ENCODE data around the gene PRKCQ.

PRKCQ gene

DNA sequence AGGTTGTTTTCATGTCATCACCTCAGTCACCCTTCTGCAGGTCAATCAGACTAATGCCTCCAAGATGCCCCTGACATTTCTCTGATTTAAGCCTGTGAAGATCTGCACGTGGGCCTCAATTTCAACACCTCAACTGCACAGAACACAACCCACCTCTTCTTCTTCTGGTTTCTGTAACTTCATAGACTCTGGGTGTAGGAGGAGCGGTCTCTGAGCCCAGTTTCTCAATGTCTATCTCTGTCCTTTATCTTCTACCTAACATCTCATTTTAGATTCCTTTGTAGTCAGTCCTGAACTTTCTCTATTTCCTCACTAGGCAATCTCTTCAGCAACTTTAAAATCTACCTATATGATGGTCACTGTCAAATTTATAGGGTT is 85.6 kb downstream of the PRKCQ start:
- in situ Hi-C loops (cut with HindIII; ENCODE audit: low sequenced_read_pairs) = no loop called here
- no peak overlapping the region for H3K4me3 ChIP-seq (ENCODE audit: low read depth, low read length)
- TF ChIP-seq, protein P1, sequence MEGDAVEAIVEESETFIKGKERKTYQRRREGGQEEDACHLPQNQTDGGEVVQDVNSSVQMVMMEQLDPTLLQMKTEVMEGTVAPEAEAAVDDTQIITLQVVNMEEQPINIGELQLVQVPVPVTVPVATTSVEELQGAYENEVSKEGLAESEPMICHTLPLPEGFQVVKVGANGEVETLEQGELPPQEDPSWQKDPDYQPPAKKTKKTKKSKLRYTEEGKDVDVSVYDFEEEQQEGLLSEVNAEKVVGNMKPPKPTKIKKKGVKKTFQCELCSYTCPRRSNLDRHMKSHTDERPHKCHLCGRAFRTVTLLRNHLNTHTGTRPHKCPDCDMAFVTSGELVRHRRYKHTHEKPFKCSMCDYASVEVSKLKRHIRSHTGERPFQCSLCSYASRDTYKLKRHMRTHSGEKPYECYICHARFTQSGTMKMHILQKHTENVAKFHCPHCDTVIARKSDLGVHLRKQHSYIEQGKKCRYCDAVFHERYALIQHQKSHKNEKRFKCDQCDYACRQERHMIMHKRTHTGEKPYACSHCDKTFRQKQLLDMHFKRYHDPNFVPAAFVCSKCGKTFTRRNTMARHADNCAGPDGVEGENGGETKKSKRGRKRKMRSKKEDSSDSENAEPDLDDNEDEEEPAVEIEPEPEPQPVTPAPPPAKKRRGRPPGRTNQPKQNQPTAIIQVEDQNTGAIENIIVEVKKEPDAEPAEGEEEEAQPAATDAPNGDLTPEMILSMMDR (IDR thresholded peaks at IDR 0.05; ENCODE audit: low read depth, low read length) = no peak
- DNase-seq (ENCODE audit: low read depth, low spot score) = no peak

DNA sequence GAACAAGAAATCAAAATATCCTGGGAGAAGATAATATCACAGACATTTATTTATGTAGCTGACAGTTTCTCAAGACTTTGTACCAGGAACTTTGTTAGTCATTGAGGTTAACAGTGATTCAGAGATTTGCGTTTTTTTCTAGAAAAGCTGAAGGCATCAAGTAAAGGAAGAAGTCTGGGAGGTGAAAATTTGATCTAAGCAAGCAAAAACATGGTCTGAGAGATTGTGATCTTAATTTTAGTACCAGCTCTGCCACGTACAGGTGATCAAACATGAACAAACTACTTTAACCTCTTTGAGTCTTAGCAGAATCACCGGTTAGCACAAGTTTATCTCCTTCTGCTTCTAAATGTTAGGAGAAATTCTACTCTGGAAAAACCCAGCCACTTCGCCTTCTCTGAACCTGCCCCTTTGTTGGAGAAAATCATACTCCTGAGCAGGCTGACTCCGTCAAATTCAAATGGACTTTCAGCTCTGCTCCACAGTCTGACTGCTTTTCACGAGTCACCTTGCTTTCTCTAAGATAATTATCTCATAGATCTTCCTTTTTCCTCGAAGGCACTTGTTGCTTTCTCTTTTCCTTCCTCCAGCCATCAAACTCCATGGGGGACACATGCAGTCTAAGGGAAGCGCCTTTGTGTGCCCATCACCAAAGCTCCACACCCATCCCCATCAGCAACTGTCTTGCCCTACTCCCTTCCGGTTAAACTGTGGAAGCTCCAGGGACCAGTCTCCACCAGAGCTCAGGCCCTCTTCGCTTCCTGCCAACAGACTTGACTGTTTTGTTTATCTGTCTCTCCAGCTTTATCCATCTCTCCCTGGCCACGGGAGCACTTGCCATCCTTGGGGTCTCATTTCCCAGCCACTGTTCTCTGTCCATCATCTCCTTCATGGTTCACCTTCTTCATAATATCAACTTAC is 86.3 kb downstream of the PRKCQ start:
- TF ChIP-seq, protein P1 (IDR thresholded peaks at IDR 0.05; ENCODE audit: low read depth, low read length) = no peak
- H3K4me3 ChIP-seq (ENCODE audit: low read depth, low read length) = no peak overlapping the region
- in situ Hi-C loops (cut with HindIII; ENCODE audit: low sequenced_read_pairs) = no loop called here
- peak; percentile 12 for DNase-seq (ENCODE audit: low read depth, low spot score)

DNA sequence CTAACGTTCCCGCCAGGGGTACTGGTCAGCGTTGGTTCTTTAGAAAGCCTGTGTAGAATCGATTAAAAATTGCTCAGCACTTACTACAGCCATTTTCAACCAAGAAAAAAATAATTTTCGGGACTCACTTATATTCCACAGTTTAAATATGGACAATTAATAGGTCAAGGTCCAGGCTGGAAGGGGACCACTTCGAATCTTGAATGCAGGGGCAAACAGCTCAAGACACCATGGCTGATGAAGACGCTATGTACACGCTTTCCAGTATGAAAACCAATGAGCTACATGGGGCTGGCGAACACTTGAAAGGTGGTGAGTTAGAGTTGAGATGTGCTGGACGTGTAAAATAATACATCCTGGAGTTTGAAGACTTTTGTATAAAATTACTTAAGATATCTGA is 87.2 kb downstream of the PRKCQ start:
- no peak overlapping the region for H3K4me3 ChIP-seq (ENCODE audit: low read depth, low read length)
- no peak for DNase-seq (ENCODE audit: low read depth, low spot score)
- TF ChIP-seq, protein P1 (IDR thresholded peaks at IDR 0.05; ENCODE audit: low read depth, low read length) = no peak
- in situ Hi-C loops (cut with HindIII; ENCODE audit: low sequenced_read_pairs) = no loop called here

DNA sequence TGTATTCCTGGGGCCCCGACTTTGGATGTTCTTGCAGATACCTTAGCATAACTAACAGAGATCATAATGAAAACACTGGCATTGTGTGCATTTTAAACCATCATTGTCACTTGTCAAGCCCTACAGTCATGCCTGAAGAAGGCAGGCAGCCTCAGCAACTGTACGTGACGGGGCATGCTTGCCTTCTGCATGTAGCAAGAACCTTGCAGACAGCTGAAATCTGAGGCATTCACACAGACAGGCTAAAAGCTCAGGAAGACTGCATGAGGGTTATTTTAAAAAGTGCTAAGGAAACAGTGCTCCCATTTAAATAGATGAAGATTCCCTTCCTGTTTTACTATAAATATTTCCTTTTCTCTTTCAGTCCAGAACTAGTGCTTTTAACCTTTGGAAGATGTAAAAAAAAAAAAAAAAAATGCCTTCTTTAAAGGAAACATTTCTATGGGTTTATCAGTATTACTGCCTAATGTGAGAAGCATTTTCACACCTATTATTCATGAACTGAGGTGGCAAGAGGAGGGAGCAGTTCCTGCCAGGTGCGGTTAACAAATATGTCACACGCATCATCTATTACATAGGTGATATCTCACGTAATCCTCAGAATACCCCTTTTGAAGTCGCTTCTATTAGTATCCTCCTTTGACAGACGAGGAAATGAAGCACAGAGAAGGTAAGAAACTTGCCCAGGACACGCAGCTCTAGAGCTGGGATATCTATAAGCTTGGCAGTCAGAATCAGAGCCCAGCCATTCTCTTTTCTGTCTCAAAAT is 88.1 kb downstream of the PRKCQ start:
- in situ Hi-C loops (cut with HindIII; ENCODE audit: low sequenced_read_pairs) = no loop called here

DNA sequence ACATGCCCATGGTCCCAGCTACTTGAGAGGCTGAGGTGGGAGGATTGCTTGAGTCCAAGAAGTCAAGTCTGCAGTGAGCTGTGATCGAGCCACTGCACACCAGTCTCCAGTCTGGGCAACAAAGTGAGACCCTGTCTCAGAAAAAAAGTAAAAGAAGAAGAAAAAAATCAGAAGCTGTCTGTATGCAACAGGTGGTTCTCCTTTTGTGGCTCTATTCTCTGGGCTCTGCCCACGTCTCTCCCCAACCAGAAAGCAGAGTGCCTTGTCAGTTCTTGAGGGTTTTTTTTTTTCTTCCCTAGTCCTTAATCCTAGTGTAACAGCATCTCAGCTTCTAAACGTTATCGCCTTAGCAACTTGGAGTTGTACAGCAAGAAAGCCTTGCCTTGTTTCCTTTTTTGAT is 89.5 kb downstream of the PRKCQ start:
- H3K4me3 ChIP-seq (ENCODE audit: low read depth, low read length) = no peak overlapping the region
- TF ChIP-seq, protein P1 (IDR thresholded peaks at IDR 0.05; ENCODE audit: low read depth, low read length) = no peak
- DNase-seq (ENCODE audit: low read depth, low spot score) = no peak
- in situ Hi-C loops (cut with HindIII; ENCODE audit: low sequenced_read_pairs) = no loop called here

More for the DNA sequence above, 88.1 kb downstream of the PRKCQ start:
- no peak overlapping the region for H3K4me3 ChIP-seq (ENCODE audit: low read depth, low read length)
- DNase-seq (ENCODE audit: low read depth, low spot score) = no peak
- TF ChIP-seq, protein P1 (IDR thresholded peaks at IDR 0.05; ENCODE audit: low read depth, low read length) = no peak

DNA sequence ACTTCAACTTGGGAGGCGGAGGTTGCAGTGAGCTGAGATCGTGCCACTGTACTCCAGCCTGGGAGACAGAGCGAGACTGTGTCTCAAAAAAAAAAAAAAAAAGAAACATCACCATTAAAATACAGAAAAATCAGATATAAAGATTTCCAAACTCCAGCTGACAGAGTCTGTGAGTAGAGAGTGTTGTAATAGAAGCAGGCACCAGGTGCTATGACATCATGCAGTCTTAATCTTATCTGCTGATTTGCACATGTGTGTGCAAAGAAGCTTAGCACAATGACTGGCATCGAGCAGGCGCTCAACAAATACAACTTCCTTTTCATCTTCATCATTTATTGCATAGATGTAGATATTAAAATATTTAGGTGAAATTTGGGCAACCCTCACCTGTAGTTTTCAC is 92.2 kb downstream of the PRKCQ start:
- in situ Hi-C loops (cut with HindIII; ENCODE audit: low sequenced_read_pairs) = no loop called here
- TF ChIP-seq, protein P1 (IDR thresholded peaks at IDR 0.05; ENCODE audit: low read depth, low read length) = no peak
- DNase-seq (ENCODE audit: low read depth, low spot score) = no peak
- no peak overlapping the region for H3K4me3 ChIP-seq (ENCODE audit: low read depth, low read length)
